WTC11 (cell line): Measurements from ENCODE around the gene MRPL9. TPM values are rescaled to one million over a fixed set of nuclear protein-coding genes. Genes with fewer than 3 reads are reported as not detected.

Experiments used
- ATAC-seq: fragments of 200-7000 bp; cut with Tn5 transposase; 2 replicates; pipeline ENCODE4 v1.10.0; 2021; ENCODE audit warnings: mild to moderate bottlenecking, moderate library complexity
- CTCF ChIA-PET: fragments of 300-600 bp; sonication (Branson Sonifier 250); formaldehyde crosslinking; loops from one replicate; lab custom pipeline; 2021; ENCODE audit warnings: antibody characterized with exemption; lab: Charles Lee
- POLR2A ChIA-PET: fragments of 350-600 bp; sonication (Branson Sonifier 250); formaldehyde crosslinking; loops from one replicate; lab custom pipeline; 2021; ENCODE audit warnings: antibody characterized with exemption; lab: Charles Lee
- DNase-seq: peaks from one replicate; pipeline ENCODE4 v3.0.0; 2021; ENCODE audit warnings: low spot score
- H3K27ac Mint-ChIP-seq: 2 replicates; pipeline ENCODE4 v1.8.0; 2021; ENCODE audit warnings: mixed read lengths
- H3K27me3 Mint-ChIP-seq: 2 replicates; pipeline ENCODE4 v1.8.0; 2021; ENCODE audit warnings: low read depth, mild to moderate bottlenecking, moderate library complexity, mixed read lengths
- H3K36me3 Mint-ChIP-seq: 2 replicates; pipeline ENCODE4 v1.8.0; 2021; ENCODE audit warnings: mixed read lengths
- H3K4me1 Mint-ChIP-seq: 2 replicates; pipeline ENCODE4 v1.8.0; 2022; ENCODE audit warnings: mixed read lengths
- H3K4me3 Mint-ChIP-seq: 2 replicates; pipeline ENCODE4 v1.8.0; 2021; ENCODE audit warnings: mild to moderate bottlenecking, moderate library complexity, mixed read lengths
- H3K9me3 Mint-ChIP-seq: 2 replicates; pipeline ENCODE4 v1.8.0; 2021; ENCODE audit warnings: mixed read lengths
- FOXP4 ChIP-seq: sonication (generic); formaldehyde crosslinking; IDR thresholded peaks from 2 replicates; pipeline ENCODE4 v1.8.0; 2022; ENCODE audit warnings: mild to moderate bottlenecking, missing genetic modification reagents
- GRHL2 ChIP-seq: fragments of 250-450 bp; sonication (Bioruptor Pico); IDR thresholded peaks from 2 replicates; pipeline ENCODE4 v1.8.0; 2022; ENCODE audit warnings: mild to moderate bottlenecking, moderate library complexity; ENCODE audit not compliant: insufficient replicate concordance, severe bottlenecking
- JUN ChIP-seq: sonication (generic); formaldehyde crosslinking; IDR thresholded peaks from 2 replicates; pipeline ENCODE4 v1.8.0; 2023; ENCODE audit warnings: mild to moderate bottlenecking, missing genetic modification reagents
- NFYB ChIP-seq: sonication (generic); formaldehyde crosslinking; conservative IDR thresholded peaks from 2 replicates; pipeline ENCODE4 v1.8.0; 2022; ENCODE audit warnings: low read depth, missing genetic modification reagents
- NR1H2 ChIP-seq: sonication (generic); formaldehyde crosslinking; IDR thresholded peaks from 2 replicates; pipeline ENCODE4 v1.9.0; 2021; ENCODE audit warnings: mild to moderate bottlenecking, moderate library complexity, missing genetic modification reagents
- PRDM15 ChIP-seq: sonication (generic); formaldehyde crosslinking; IDR thresholded peaks from 2 replicates; pipeline ENCODE4 v1.8.0; 2022; ENCODE audit warnings: missing genetic modification reagents
- SOX15 ChIP-seq: fragments of 250-450 bp; sonication (Bioruptor Pico); IDR thresholded peaks from 2 replicates; pipeline ENCODE4 v1.9.0; 2021; ENCODE audit warnings: mild to moderate bottlenecking
- TCF7 ChIP-seq: sonication (generic); formaldehyde crosslinking; IDR thresholded peaks from 2 replicates; pipeline ENCODE4 v1.8.0; 2022; ENCODE audit warnings: mild to moderate bottlenecking, low read depth, missing genetic modification reagents, moderate library complexity
- USF1 ChIP-seq: sonication (generic); formaldehyde crosslinking; IDR thresholded peaks from 2 replicates; pipeline ENCODE4 v1.8.0; 2022; ENCODE audit warnings: mild to moderate bottlenecking, missing genetic modification reagents
- ZNF317 ChIP-seq: sonication (generic); formaldehyde crosslinking; IDR thresholded peaks from 2 replicates; pipeline ENCODE4 v1.8.1; 2023; ENCODE audit warnings: low read depth, mild to moderate bottlenecking, moderate library complexity, missing genetic modification reagents, borderline replicate concordance
- ZNF423 ChIP-seq: fragments of 250-450 bp; sonication (Bioruptor Pico); IDR thresholded peaks from 2 replicates; pipeline ENCODE4 v2.1.2; 2022; ENCODE audit warnings: mild to moderate bottlenecking, moderate library complexity
- ZSCAN18 ChIP-seq: fragments of 250-450 bp; sonication (Bioruptor Pico); IDR thresholded peaks from 2 replicates; pipeline ENCODE4 v2.1.2; 2022; ENCODE audit warnings: mild to moderate bottlenecking, moderate library complexity
- total RNA-seq: library from RNA; stranded (reverse); gene quantifications from 3 replicates; pipeline ENCODE4 v1.2.3, GENCODE V29; 2021

Gene MRPL9
- total RNA-seq, 1 experiment from 2014 or later: 99.3 TPM

DNA sequence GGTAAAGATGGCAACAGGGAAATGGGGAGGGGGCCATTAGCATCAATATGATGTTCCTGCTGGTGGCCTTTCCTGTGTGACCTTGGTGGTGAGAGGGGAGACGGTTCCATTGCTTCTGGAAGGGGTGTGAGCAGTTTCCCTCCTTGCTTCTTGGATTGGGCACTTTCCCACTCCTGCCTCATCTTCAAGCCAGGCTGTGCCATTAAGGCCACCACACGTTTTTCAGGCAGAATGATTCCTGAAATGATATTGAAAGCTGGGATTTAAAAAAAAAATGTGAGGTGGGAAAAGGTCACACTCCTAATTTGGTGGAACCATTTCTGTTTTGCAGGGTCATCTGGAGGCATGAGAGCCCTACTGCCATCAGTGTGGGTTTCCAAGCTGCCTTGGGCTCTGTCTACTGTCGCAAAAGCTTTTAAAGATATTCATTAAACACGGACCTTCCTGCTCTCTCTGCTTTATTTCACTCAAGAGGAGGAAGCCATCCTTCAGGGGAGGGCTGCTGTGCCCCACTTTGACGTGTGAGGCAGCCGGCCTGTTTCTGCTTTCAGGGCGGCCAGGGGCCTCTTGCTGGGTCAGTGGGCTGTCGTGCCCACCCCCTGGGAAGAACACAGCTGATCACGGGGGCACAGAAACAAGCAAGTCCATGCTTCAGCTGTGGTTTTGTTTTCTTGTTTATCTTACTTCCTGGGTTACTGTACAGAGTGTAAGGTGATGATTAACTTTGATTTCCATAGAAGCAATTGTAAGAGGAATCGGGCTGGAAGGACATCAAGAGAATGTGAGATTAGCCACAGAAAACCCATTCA is 33.9 kb downstream of the MRPL9 start:
- DNase-seq (no peak), ATAC-seq (no peak)
- TF ChIP-seq SOX15 (CRISPR knock-in tag): no peak
- TF ChIP-seq PRDM15 (CRISPR knock-in tag): 0 out of 2 replicates have a peak, but pooled peaks have one; percentile 19
- no peaks in the 10 kb centered on the region for H3K36me3 Mint-ChIP-seq
- H3K4me1 Mint-ChIP-seq: peaks cover 24% of the 10 kb centered on the region
- CTCF ChIA-PET: interaction anchor here (1.0 to 5.5 kb wide), 7 partner anchors 13 to 111 kb away, joined by 3 to 44 read pairs (median 3); partner anchors contain the start of genes C2CD4D and CELF3
- H3K27ac Mint-ChIP-seq: no peak overlapping the region
- peaks cover 12% of the 10 kb centered on the region for H3K27me3 Mint-ChIP-seq
- POLR2A ChIA-PET: interaction anchor here (0.9 to 2.1 kb wide), 2 partner anchors 13 to 189 kb away, joined by 3 to 7 read pairs; partner anchors contain the start of genes CELF3 and TUFT1
- H3K4me3 Mint-ChIP-seq: no peak overlapping the region
- no peaks in the 10 kb centered on the region for H3K9me3 Mint-ChIP-seq

GRCh38 chr1:151728151-151729054 is 34.9 kb downstream of the MRPL9 start:
- no peaks in the 10 kb centered on the region for H3K36me3 Mint-ChIP-seq
- peaks cover 22% of the 10 kb centered on the region for H3K27me3 Mint-ChIP-seq
- no peak for TF ChIP-seq SOX15 (CRISPR knock-in tag)
- TF ChIP-seq NR1H2: no peak
- no peak for TF ChIP-seq GRHL2 (CRISPR knock-in tag)
- no peak for TF ChIP-seq USF1 (CRISPR knock-in tag)
- no peak for TF ChIP-seq NFYB
- TF ChIP-seq TCF7 (CRISPR knock-in tag): no peak
- TF ChIP-seq ZNF423: no peak
- TF ChIP-seq ZSCAN18 (CRISPR knock-in tag): no peak
- TF ChIP-seq FOXP4 (CRISPR knock-in tag): no peak
- TF ChIP-seq ZNF317: no peak
- TF ChIP-seq JUN (CRISPR knock-in tag): no peak
- ATAC-seq (peak; percentile 75), DNase-seq (no peak)
- ChIA-PET POLR2A (interaction anchor here (0.9 to 2.1 kb wide), 3 partner anchors 12 to 215 kb away, joined by 3 to 7 read pairs (median 3); partner anchors contain the start of genes CELF3 and TUFT1), CTCF (interaction anchor here (0.6 to 5.5 kb wide), 10 partner anchors 12 to 375 kb away, joined by 3 to 44 read pairs (median 6); partner anchors contain the start of genes C2CD4D, CELF3 and TDRKH)
- peaks cover 32% of the 10 kb centered on the region for H3K4me1 Mint-ChIP-seq
- no peak overlapping the region for H3K27ac Mint-ChIP-seq
- peak overlapping the region; percentile 37 for H3K4me3 Mint-ChIP-seq
- H3K9me3 Mint-ChIP-seq: no peaks in the 10 kb centered on the region
